Measurements from ENCODE around the gene L3MBTL1. TPM values are rescaled to one million over a fixed set of nuclear protein-coding genes. Genes with fewer than 3 reads are reported as not detected.

The L3MBTL1 gene
- total and polyA plus RNA-seq, 2 donors (not counting 1 experiment from before 2014, with no cell fraction given) = 1.5 to 10.7 TPM

GRCh38 chr20:43464219-43464790 is 43.2 kb upstream of the L3MBTL1 start:
- Histone ChIP-seq H3K9ac (ENCODE audit: insufficient read depth, low read length) (no peak overlapping the region), H3K27me3 (ENCODE audit: control insufficient read depth, insufficient read depth, low read length) (no peaks in the 10 kb centered on the region), H3K4me3 (replicated peaks in 1 of 4; ENCODE audit: control extremely low read depth in 1 of 4, insufficient read depth in 1 of 4, low read depth in 3 of 4, low read length in 4 of 4) (no peak overlapping the region), H3K36me3 (ENCODE audit: control insufficient read depth, insufficient read depth, low read length) (peaks cover 18% of the 10 kb centered on the region), H4K20me1 (ENCODE audit: control insufficient read depth, extremely low read depth, insufficient read depth, low read length) (no peaks in the 10 kb centered on the region), H3K4me2 (ENCODE audit: extremely low read depth, insufficient read depth, low read length) (no peak overlapping the region), H3K4me1 (ENCODE audit: control insufficient read depth, extremely low read depth, insufficient read depth, low read length) (no peaks in the 10 kb centered on the region), H3K79me2 (ENCODE audit: control insufficient read depth, insufficient read depth, low read length) (peaks cover 31% of the 10 kb centered on the region), H3K27ac (ENCODE audit: insufficient read depth, low read length) (no peak overlapping the region), H2AFZ (ENCODE audit: low read length) (no peak overlapping the region), H3K9me3 (ENCODE audit: control insufficient read depth, insufficient read depth, low read depth, low read length) (no peaks in the 10 kb centered on the region)
- TF ChIP-seq CTCF (conservative IDR thresholded peaks at IDR 0.05 in 1 of 2, IDR thresholded peaks at IDR 0.05 in 1 of 2; ENCODE audit: low read depth in 1 of 2, low read length in 2 of 2) (no peak), EZH2 (IDR thresholded peaks at IDR 0.05; ENCODE audit: low read length, missing control alignments) (no peak)
- no peak for DNase-seq (ENCODE audit: low read depth in 2 of 2)

GRCh38 chr20:43465625-43465943 is 41.9 kb upstream of the L3MBTL1 start:
- Histone ChIP-seq H3K4me3 (replicated peaks in 1 of 4; ENCODE audit: control extremely low read depth in 1 of 4, insufficient read depth in 1 of 4, low read depth in 3 of 4, low read length in 4 of 4) (no peak overlapping the region), H3K9ac (ENCODE audit: insufficient read depth, low read length) (no peak overlapping the region), H3K79me2 (ENCODE audit: control insufficient read depth, insufficient read depth, low read length) (peaks cover 19% of the 10 kb centered on the region), H3K4me2 (ENCODE audit: extremely low read depth, insufficient read depth, low read length) (no peak overlapping the region), H3K27me3 (ENCODE audit: control insufficient read depth, insufficient read depth, low read length) (no peaks in the 10 kb centered on the region), H3K36me3 (ENCODE audit: control insufficient read depth, insufficient read depth, low read length) (peaks cover 18% of the 10 kb centered on the region), H4K20me1 (ENCODE audit: control insufficient read depth, extremely low read depth, insufficient read depth, low read length) (no peaks in the 10 kb centered on the region), H3K9me3 (ENCODE audit: control insufficient read depth, insufficient read depth, low read depth, low read length) (no peaks in the 10 kb centered on the region), H3K4me1 (ENCODE audit: control insufficient read depth, extremely low read depth, insufficient read depth, low read length) (no peaks in the 10 kb centered on the region), H2AFZ (ENCODE audit: low read length) (no peak overlapping the region), H3K27ac (ENCODE audit: insufficient read depth, low read length) (no peak overlapping the region)
- TF ChIP-seq CTCF (conservative IDR thresholded peaks at IDR 0.05 in 1 of 2, IDR thresholded peaks at IDR 0.05 in 1 of 2; ENCODE audit: low read depth in 1 of 2, low read length in 2 of 2) (no peak), EZH2 (IDR thresholded peaks at IDR 0.05; ENCODE audit: low read length, missing control alignments) (no peak)
- DNase-seq (ENCODE audit: low read depth in 2 of 2) = no peak

GRCh38 chr20:43467589-43467988 is 39.9 kb upstream of the L3MBTL1 start:
- Histone ChIP-seq H3K27me3 (ENCODE audit: control insufficient read depth, insufficient read depth, low read length) (no peaks in the 10 kb centered on the region), H4K20me1 (ENCODE audit: control insufficient read depth, extremely low read depth, insufficient read depth, low read length) (no peaks in the 10 kb centered on the region), H3K9me3 (ENCODE audit: control insufficient read depth, insufficient read depth, low read depth, low read length) (no peaks in the 10 kb centered on the region), H3K4me1 (ENCODE audit: control insufficient read depth, extremely low read depth, insufficient read depth, low read length) (no peaks in the 10 kb centered on the region), H3K27ac (ENCODE audit: insufficient read depth, low read length) (no peak overlapping the region), H3K36me3 (ENCODE audit: control insufficient read depth, insufficient read depth, low read length) (peaks cover 16% of the 10 kb centered on the region), H3K4me2 (ENCODE audit: extremely low read depth, insufficient read depth, low read length) (no peak overlapping the region), H3K9ac (ENCODE audit: insufficient read depth, low read length) (no peak overlapping the region), H3K4me3 (replicated peaks in 1 of 4; ENCODE audit: control extremely low read depth in 1 of 4, insufficient read depth in 1 of 4, low read depth in 3 of 4, low read length in 4 of 4) (no peak overlapping the region), H2AFZ (ENCODE audit: low read length) (no peak overlapping the region), H3K79me2 (ENCODE audit: control insufficient read depth, insufficient read depth, low read length) (peaks cover 8% of the 10 kb centered on the region)
- TF ChIP-seq CTCF (conservative IDR thresholded peaks at IDR 0.05 in 1 of 2, IDR thresholded peaks at IDR 0.05 in 1 of 2; ENCODE audit: low read depth in 1 of 2, low read length in 2 of 2) (no peak), EZH2 (IDR thresholded peaks at IDR 0.05; ENCODE audit: low read length, missing control alignments) (no peak)
- DNase-seq (ENCODE audit: low read depth in 2 of 2) = no peak

Measured in fibroblast of lung (primary cell).